WTC11 (cell line): ENCODE data around the gene MND1. TPM values are rescaled to one million over a fixed set of nuclear protein-coding genes. Genes with fewer than 3 reads are reported as not detected.

Experiments used
- ATAC-seq: fragments of 200-7000 bp; cut with Tn5 transposase; 2 replicates; pipeline ENCODE4 v1.10.0; 2021; ENCODE audit warnings: mild to moderate bottlenecking, moderate library complexity
- CTCF ChIA-PET: fragments of 300-600 bp; sonication (Branson Sonifier 250); formaldehyde crosslinking; loops from one replicate; lab custom pipeline; 2021; ENCODE audit warnings: antibody characterized with exemption; lab: Charles Lee
- POLR2A ChIA-PET: fragments of 350-600 bp; sonication (Branson Sonifier 250); formaldehyde crosslinking; loops from one replicate; lab custom pipeline; 2021; ENCODE audit warnings: antibody characterized with exemption; lab: Charles Lee
- DNase-seq: peaks from one replicate; pipeline ENCODE4 v3.0.0; 2021; ENCODE audit warnings: low spot score
- H3K27ac Mint-ChIP-seq: 2 replicates; pipeline ENCODE4 v1.8.0; 2021; ENCODE audit warnings: mixed read lengths
- H3K27me3 Mint-ChIP-seq: 2 replicates; pipeline ENCODE4 v1.8.0; 2021; ENCODE audit warnings: low read depth, mild to moderate bottlenecking, moderate library complexity, mixed read lengths
- H3K36me3 Mint-ChIP-seq: 2 replicates; pipeline ENCODE4 v1.8.0; 2021; ENCODE audit warnings: mixed read lengths
- H3K4me1 Mint-ChIP-seq: 2 replicates; pipeline ENCODE4 v1.8.0; 2022; ENCODE audit warnings: mixed read lengths
- H3K4me3 Mint-ChIP-seq: 2 replicates; pipeline ENCODE4 v1.8.0; 2021; ENCODE audit warnings: mild to moderate bottlenecking, moderate library complexity, mixed read lengths
- H3K9me3 Mint-ChIP-seq: 2 replicates; pipeline ENCODE4 v1.8.0; 2021; ENCODE audit warnings: mixed read lengths
- AR ChIP-seq: fragments of 250-450 bp; sonication (Bioruptor Pico); IDR thresholded peaks from 2 replicates; pipeline ENCODE4 v1.9.0; 2021; ENCODE audit warnings: mild to moderate bottlenecking
- ATF6 ChIP-seq: sonication (generic); formaldehyde crosslinking; IDR thresholded peaks from 2 replicates; pipeline ENCODE4 v1.8.1; 2023; ENCODE audit warnings: mild to moderate bottlenecking, missing genetic modification reagents
- CREM ChIP-seq: sonication (generic); formaldehyde crosslinking; IDR thresholded peaks from 2 replicates; pipeline ENCODE4 v1.8.1; 2022; ENCODE audit warnings: mild to moderate bottlenecking, missing genetic modification reagents, moderate library complexity
- ERG ChIP-seq: fragments of 250-450 bp; sonication (Bioruptor Pico); IDR thresholded peaks from 2 replicates; pipeline ENCODE4 v1.8.0; 2021; ENCODE audit warnings: mild to moderate bottlenecking
- GRHL2 ChIP-seq: fragments of 250-450 bp; sonication (Bioruptor Pico); IDR thresholded peaks from 2 replicates; pipeline ENCODE4 v1.8.0; 2022; ENCODE audit warnings: mild to moderate bottlenecking, moderate library complexity; ENCODE audit not compliant: insufficient replicate concordance, severe bottlenecking
- HMGXB4 ChIP-seq: sonication (generic); formaldehyde crosslinking; IDR thresholded peaks from 2 replicates; pipeline ENCODE4 v1.8.1; 2023; ENCODE audit warnings: mild to moderate bottlenecking, moderate library complexity, missing genetic modification reagents
- PRDM15 ChIP-seq: sonication (generic); formaldehyde crosslinking; IDR thresholded peaks from 2 replicates; pipeline ENCODE4 v1.8.0; 2022; ENCODE audit warnings: missing genetic modification reagents
- SP1 ChIP-seq: sonication (generic); formaldehyde crosslinking; conservative IDR thresholded peaks from 2 replicates; pipeline ENCODE4 v1.8.1; 2022; ENCODE audit warnings: missing genetic modification reagents
- STAT6 ChIP-seq: sonication (generic); formaldehyde crosslinking; conservative IDR thresholded peaks from 2 replicates; pipeline ENCODE4 v1.8.1; 2023; ENCODE audit warnings: mild to moderate bottlenecking, low read depth, missing genetic modification reagents, moderate library complexity
- ZNF532 ChIP-seq: fragments of 250-450 bp; sonication (Bioruptor Pico); IDR thresholded peaks from 2 replicates; pipeline ENCODE4 v1.9.0; 2021; ENCODE audit warnings: mild to moderate bottlenecking, borderline replicate concordance
- total RNA-seq: library from RNA; stranded (reverse); gene quantifications from 3 replicates; pipeline ENCODE4 v1.2.3, GENCODE V29; 2021

Gene MND1
- total RNA-seq, 1 experiment from 2014 or later, result 36.0 TPM

GRCh38 chr4:153327247-153327646, 17.2 kb upstream of the MND1 start:
- Mint-ChIP-seq H3K36me3 (peaks cover 3% of the 10 kb centered on the region; the same call in 1 of the 2 replicates), H3K4me1 (peaks cover 15% of the 10 kb centered on the region), H3K4me3 (no peak overlapping the region), H3K9me3 (no peaks in the 10 kb centered on the region), H3K27me3 (no peaks in the 10 kb centered on the region), H3K27ac (no peak overlapping the region)
- no peak for ATAC-seq
- ChIA-PET CTCF (no interaction called here), POLR2A (no interaction called here)
- no peak for DNase-seq
- no peak for TF ChIP-seq ERG (CRISPR knock-in tag)
- no peak for TF ChIP-seq AR (CRISPR knock-in tag)
- TF ChIP-seq SP1 (CRISPR knock-in tag), result no peak
- no peak for TF ChIP-seq PRDM15 (CRISPR knock-in tag)
- TF ChIP-seq ATF6 (CRISPR knock-in tag), result no peak
- no peak for TF ChIP-seq HMGXB4 (CRISPR knock-in tag)
- no peak for TF ChIP-seq GRHL2 (CRISPR knock-in tag)
- no peak for TF ChIP-seq STAT6 (CRISPR knock-in tag)
- no peak for TF ChIP-seq ZNF532 (CRISPR knock-in tag)
- TF ChIP-seq CREM (CRISPR knock-in tag), result no peak
